Retinal pigment epithelial cell (primary cell): ENCODE results near the gene ITPK1.

Experiments used
- DNase-seq: peaks from one replicate; pipeline ENCODE4 v3.0.0-alpha.2; 2010; ENCODE audit warnings: low read depth
- H3K4me3 ChIP-seq: 2 replicates; pipeline ENCODE4 v1.5.1; 2011; ENCODE audit warnings: mild to moderate bottlenecking, low read length, control low read depth, moderate library complexity
- TF ChIP-seq, protein P1 (sequence below): conservative IDR thresholded peaks from 2 replicates; pipeline ENCODE4 v1.5.1; 2011; ENCODE audit warnings: low read depth, low read length, control low read depth, inconsistent platforms

The ITPK1 gene

DNA sequence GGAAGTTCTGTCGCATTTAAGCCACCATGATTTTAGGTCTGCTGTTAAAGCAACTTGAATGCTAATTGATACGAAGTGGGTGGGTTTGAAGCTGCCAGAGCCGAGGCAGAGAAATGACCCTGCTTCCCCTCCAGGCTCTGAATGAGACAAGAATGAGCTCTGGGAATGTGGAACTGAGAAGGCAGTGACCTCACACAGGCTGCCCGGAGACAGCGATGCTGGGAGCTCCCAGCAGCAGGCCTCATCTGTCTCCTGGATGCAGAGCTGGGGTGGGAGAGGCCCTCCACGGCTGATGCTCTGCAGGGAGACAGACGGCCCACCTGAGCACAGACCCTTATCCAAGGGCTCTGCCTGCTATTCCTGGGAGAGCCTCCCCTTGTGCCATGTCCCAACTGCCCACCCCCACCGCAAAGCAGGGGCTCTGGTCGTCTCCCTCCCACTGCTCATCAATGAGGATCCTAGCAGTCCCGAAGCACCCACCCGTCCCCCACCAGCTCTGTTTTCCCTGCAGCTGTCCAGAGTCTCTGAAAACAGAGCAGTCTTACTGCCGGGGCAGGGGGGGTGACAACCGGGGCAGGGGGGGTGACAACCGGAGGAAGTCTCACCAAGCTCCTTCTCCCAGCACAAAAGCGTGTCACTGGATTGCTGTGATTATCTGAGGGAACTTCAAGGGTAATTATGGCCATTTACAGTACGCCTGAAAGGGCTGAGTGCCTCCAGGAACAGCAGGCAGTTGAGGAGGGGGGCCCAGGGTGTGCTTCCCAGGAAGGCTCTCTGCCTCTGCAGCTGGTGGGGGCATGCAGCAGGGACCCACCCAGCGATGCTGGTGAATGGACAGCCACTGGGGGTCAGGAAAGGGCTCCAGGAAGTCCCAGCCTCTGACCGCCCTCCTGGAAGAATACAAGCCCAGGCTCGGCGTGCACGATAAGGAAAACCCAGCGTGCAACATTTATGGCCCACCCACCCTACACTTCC is 125.0 kb downstream of the ITPK1 start:
- no peak overlapping the region for H3K4me3 ChIP-seq
- TF ChIP-seq, protein P1, sequence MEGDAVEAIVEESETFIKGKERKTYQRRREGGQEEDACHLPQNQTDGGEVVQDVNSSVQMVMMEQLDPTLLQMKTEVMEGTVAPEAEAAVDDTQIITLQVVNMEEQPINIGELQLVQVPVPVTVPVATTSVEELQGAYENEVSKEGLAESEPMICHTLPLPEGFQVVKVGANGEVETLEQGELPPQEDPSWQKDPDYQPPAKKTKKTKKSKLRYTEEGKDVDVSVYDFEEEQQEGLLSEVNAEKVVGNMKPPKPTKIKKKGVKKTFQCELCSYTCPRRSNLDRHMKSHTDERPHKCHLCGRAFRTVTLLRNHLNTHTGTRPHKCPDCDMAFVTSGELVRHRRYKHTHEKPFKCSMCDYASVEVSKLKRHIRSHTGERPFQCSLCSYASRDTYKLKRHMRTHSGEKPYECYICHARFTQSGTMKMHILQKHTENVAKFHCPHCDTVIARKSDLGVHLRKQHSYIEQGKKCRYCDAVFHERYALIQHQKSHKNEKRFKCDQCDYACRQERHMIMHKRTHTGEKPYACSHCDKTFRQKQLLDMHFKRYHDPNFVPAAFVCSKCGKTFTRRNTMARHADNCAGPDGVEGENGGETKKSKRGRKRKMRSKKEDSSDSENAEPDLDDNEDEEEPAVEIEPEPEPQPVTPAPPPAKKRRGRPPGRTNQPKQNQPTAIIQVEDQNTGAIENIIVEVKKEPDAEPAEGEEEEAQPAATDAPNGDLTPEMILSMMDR = no peak
- no peak for DNase-seq

DNA sequence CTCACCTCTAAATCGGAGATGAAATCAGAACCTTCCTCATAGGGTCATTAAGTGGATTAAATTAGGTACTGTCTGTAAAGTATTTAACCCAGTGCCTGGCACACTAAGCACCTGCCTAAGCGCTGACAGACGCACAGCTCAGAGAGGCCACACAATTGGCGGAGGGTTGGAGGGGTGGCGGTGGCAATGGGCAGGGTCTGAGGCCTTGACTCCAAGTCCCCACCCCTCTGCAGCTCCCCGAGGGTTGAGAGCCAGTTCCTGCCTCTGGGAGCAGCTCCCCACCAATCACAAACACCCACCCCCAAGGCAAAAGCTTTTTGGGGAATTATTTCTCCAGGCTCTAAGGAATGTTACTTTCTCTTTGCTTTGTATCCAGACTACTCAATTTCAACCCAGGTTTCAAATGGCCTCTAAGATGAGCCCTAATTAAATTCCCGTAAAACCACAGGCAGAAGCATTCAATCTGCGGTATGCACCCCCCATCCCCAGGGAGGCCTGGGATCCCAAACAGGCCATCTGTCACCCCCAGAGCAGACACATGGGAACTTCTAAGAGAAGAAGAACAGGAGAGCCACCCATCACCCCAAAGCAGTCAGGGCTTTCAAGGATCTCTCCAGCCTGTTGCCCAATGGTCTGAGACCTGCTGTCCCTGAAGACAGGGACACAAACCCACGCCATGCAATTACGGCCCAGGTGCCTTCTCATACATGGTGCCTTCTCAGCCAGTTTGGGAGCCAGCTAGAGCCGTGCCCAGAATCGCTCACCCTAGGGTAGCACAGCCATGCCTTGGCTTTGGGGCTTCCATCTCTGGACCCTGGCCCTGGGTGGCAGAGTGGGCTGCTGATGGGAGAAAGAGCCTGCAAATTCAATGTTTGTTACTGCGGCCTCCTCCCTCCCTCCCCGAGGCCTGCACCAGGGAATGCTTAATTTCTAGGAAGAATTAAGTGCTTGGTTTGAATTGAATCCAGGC is 126.7 kb downstream of the ITPK1 start:
- H3K4me3 ChIP-seq = no peak overlapping the region
- TF ChIP-seq, protein P1 = no peak
- DNase-seq = no peak

DNA sequence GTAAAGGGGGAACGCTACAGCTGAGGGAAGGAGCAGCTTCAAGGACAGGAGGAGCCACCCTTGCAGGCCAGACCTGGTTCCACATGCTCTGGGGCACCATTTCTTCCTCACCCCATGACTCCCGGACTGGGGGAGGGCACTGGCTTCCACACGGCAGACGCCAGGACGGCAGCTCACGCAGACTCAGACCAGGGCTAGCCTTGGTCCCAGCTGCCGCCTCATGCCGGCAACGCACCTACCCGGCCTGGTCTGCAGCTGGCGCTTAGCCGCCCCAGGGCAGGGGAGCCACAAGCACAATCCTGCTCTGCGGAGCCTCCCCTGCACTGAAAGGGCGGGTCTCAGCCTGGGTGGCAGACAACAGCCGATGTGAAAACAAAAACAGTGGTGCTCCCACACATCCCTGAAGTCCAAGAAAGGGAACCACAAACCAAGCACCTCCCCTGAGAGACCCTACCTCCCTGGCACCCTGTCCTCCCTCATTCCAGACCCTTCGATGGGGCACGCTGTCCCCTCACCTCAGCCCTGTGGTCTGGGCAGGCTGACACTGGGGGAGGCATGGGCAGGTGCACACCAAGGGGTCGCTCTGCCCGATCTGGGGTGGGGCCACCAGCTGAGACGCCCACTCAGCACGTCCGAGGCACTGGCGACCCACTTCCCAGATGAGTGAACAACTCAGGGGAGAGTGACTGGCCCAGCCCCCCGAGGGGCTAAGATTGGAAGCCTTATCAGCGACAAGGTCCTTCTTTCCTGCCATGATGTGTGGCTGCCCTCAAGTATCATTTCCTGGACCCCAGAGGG is 127.8 kb downstream of the ITPK1 start:
- H3K4me3 ChIP-seq = no peak overlapping the region
- no peak for DNase-seq
- TF ChIP-seq, protein P1 = no peak

DNA sequence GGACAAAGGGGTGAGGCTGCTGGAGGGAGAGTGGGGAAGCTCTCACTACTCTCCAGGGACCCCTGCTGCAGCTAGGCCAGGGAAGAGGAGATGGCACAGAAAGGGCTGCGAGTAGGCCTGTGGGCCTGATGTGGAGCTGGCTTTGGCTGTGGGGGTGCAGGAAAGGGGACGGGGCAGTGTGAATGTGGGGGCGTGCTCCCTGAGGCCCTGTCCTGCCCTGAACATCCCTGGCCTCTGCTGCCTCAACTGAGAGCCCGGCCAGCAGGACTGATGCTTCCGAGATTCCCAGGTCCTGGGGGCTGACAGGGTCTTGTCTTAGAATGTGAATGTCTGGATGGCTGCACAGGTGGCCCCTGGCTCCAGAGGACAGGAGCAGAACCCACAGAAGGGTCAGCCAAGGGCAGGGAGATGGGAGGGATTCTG is 128.6 kb downstream of the ITPK1 start:
- DNase-seq = no peak
- no peak overlapping the region for H3K4me3 ChIP-seq
- TF ChIP-seq, protein P1 = no peak

DNA sequence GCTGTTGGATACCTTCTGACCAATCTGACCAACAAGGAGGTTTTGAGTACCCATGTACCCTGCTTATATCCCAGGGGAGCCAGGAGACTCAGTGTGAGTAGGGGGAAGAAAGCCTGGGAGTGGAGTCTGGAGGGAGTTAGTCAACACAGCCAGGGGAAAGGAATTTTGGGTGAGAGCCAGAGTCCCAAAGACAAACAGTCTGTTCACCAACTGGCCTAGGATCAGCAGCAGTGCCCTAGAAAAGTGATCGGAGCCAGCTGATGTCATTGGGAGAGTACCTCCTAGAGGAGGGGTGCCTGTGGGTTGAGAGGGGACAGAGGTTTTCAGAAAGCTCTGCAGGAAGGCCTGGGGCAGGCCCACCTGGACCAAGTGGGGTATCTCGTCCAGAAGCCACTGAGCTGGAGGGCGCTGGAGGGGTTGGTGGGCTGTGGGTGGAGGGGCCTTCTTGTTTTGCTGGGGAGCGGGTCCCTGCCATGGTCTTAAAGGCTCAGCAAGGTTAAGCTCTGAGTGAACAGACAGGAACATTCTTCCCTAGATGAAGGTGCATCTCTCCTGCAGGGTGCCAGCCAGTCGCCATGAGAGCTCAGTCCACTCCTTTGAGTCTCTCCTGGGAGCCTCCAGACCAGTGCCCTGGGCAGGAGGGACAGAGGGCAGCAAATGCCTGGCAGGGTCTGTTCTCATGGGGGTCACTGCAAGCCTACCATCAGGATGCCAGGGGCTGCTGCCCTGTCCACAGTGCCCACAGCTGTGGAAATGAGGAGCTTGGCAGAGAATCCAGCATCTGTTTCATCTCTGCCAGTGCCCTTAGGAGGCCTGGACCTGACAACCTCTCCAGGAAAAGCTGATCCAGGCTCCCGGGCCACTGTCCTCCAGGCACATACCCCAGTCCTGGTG is 129.2 kb downstream of the ITPK1 start:
- H3K4me3 ChIP-seq = no peak overlapping the region
- TF ChIP-seq, protein P1 = no peak
- DNase-seq = no peak
